Measurements from ENCODE around the gene TBC1D28. TPM values are rescaled to one million over a fixed set of nuclear protein-coding genes. Genes with fewer than 3 reads are reported as not detected.
"Not testable (repeated sequence)": the region's sequence is repeated elsewhere in the genome, so short reads cannot be mapped to it uniquely, and the experiment has no call there.

TBC1D28 gene
- total RNA-seq, 1 donor from 2014 or later: not detected

DNA sequence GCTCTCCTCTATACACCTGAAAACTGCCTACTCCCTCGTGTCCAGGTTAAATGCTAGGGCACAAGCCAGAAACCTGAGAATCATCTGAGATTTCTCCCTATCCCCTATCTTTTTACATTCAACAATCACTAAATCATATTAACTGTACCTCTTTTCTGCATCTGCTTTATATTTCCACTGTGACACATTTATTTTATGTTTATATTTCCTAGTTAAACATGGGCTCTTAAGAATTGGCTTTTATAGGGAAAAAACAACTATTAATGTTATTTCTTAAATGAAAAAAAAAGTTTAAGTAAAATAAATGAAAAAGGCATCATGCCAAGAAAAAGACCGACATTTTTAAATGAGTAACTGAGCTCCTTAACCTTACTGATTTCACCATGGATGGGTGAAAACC, 26.6 kb downstream of the TBC1D28 start:
- intact Hi-C loops (cut with micrococcal nuclease): not testable (repeated sequence)

- intact Hi-C loops (cut with micrococcal nuclease): not testable (repeated sequence)
Measured at GRCh38 chr17:18613016-18613415, 31.2 kb downstream of the TBC1D28 start.

GRCh38 chr17:18593138-18593537, 51.1 kb downstream of the TBC1D28 start:
- intact Hi-C loops (cut with micrococcal nuclease): not testable (repeated sequence)

Other genes starting within 250 kb of the TBC1D28 start
- 5.8 and 6.3 TPM in 2 replicates for gene LGALS9C, start 167.6 kb downstream of the TBC1D28 start, total RNA-seq
- gene FOXO3B, start 37.9 kb upstream of the TBC1D28 start, total RNA-seq: 4.0 and 4.5 TPM in 2 replicates
- gene FBXW10, start 99.7 kb upstream of the TBC1D28 start, total RNA-seq: not detected in 2 replicates
- gene TVP23B, start 136.8 kb upstream of the TBC1D28 start, total RNA-seq: 30.3 and 32.4 TPM in 2 replicates
- 58.6 and 59.8 TPM in 2 replicates for gene PRPSAP2, start 213.7 kb upstream of the TBC1D28 start, total RNA-seq